Neural progenitor cell (in vitro differentiated cells): ENCODE data around the gene NRP1.

ENCODE experiments used
- CTCF ChIP-seq: fragments of 200-600 bp; sonication (generic); IDR thresholded peaks from 2 replicates; pipeline ENCODE4 v1.5.1; 2017; ENCODE audit warnings: antibody characterized with exemption, mild to moderate bottlenecking
- EZH2 ChIP-seq: fragments of 200-600 bp; sonication (generic); IDR thresholded peaks from 2 replicates; pipeline ENCODE4 v1.6.1; 2017; ENCODE audit warnings: antibody characterized with exemption, mild to moderate bottlenecking, moderate library complexity
- EZH2phosphoT487 ChIP-seq: fragments of 200-600 bp; sonication (generic); IDR thresholded peaks from 2 replicates; pipeline ENCODE4 v1.6.1; 2017; ENCODE audit warnings: antibody characterized with exemption

DNA sequence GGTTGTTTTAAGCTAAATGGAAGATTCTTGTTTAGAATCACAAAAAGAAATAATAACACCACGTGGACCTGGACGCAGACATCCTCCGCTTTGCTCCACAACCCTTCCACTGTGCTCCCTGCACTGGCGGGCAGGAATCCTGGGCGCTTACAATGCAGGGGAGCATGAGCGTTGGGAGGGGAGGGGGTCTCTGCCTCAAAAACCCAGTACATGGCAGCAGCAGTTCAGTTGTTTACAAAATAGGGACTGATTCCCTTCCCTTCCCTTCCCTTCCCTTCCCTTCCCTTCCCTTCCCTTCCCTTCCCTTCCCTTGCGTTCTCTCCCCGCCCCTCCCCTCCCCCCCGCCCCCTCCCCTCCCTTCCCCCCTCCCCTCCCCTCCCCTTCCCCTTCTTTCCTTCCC is 206.8 kb downstream of the NRP1 start:
- TF ChIP-seq EZH2 (no peak), CTCF (no peak), EZH2phosphoT487 (no peak)
